HG03039 (cell line): ENCODE data around the gene CALR.
"Not testable (repeated sequence)": the region's sequence is repeated elsewhere in the genome, so short reads cannot be mapped to it uniquely, and the experiment has no call there.

Experiments
- ATAC-seq: cut with Tn5 transposase; IDR thresholded peaks from one replicate; pipeline ENCODE4 v1.9.1; 2021; ENCODE audit warnings: mild to moderate bottlenecking, moderate library complexity; ENCODE audit not compliant: unreplicated experiment

CALR gene

GRCh38 chr19:12937927-12938778 is at the start of gene CALR:
CALR (plus strand) TSS chr19:12938609; CDS start chr19:12938680, 71 bp downstream.
- peak; percentile 79 for ATAC-seq

GRCh38 chr19:12890299-12890786 is 48.1 kb upstream of the CALR start:
- not testable (repeated sequence) for ATAC-seq

GRCh38 chr19:12890787-12891552 is 47.4 kb upstream of the CALR start, which contains the start of gene GCDH:
GCDH (plus strand) TSS chr19:12891160; CDS start chr19:12891305, 145 bp downstream.
- peak; percentile 86 for ATAC-seq

GRCh38 chr19:12891553-12892021 is 46.8 kb upstream of the CALR start:
- no peak for ATAC-seq

- ATAC-seq: no peak
These were observed 44.8 kb upstream of the CALR start for GRCh38 chr19:12893582-12893981.

- no peak for ATAC-seq
These were observed 41.9 kb upstream of the CALR start for GRCh38 chr19:12896460-12896859.

GRCh38 chr19:12899891-12900518 is 38.4 kb upstream of the CALR start:
- peak; percentile 71 for ATAC-seq

- no peak for ATAC-seq
These were observed 31.2 kb upstream of the CALR start for GRCh38 chr19:12907166-12907565.

GRCh38 chr19:12912571-12912970 is 25.8 kb upstream of the CALR start:
- ATAC-seq: no peak

GRCh38 chr19:12913011-12913561 is 25.3 kb upstream of the CALR start:
- no peak for ATAC-seq

GRCh38 chr19:12913851-12914690 is 24.3 kb upstream of the CALR start:
- no peak for ATAC-seq

- ATAC-seq: not testable (repeated sequence)
These were observed 22.5 kb upstream of the CALR start for GRCh38 chr19:12915860-12916259.

GRCh38 chr19:12918253-12918652 is 20.2 kb upstream of the CALR start:
- no peak for ATAC-seq

GRCh38 chr19:12921047-12921446 is 17.4 kb upstream of the CALR start:
- ATAC-seq: no peak

GRCh38 chr19:12922959-12923358 is 15.4 kb upstream of the CALR start:
- no peak for ATAC-seq

GRCh38 chr19:12924621-12925310 is 13.6 kb upstream of the CALR start:
- ATAC-seq: no peak

GRCh38 chr19:12930002-12930645 is 8.3 kb upstream of the CALR start:
- no peak for ATAC-seq

GRCh38 chr19:12932392-12933286 is 5.8 kb upstream of the CALR start:
- no peak for ATAC-seq
